GM12878 (cell line): ENCODE data around the gene LGALSL.

Source experiments
- BCL11A ChIP-seq: IDR thresholded peaks from 2 replicates; pipeline ENCODE4 v1.6.1; 2011; ENCODE audit warnings: low read depth, low read length
- CHD2 ChIP-seq: IDR thresholded peaks from 2 replicates; pipeline ENCODE4 v1.6.1; 2011; ENCODE audit warnings: low read depth, low read length, improper control_type of control experiment, borderline replicate concordance
- CTCF ChIP-seq, 3 experiments: IDR thresholded peaks in 2 of 3; conservative IDR thresholded peaks in 1 of 3; 2 replicates each; pipeline ENCODE4 v1.5.1; 2011; ENCODE audit warnings: low read depth in 3 of 3, low read length in 3 of 3, mild to moderate bottlenecking in 3 of 3, control low read depth in 2 of 3, moderate library complexity in 2 of 3, inconsistent platforms in 1 of 3, mixed read lengths in 1 of 3; ENCODE audit not compliant: control insufficient read depth in 2 of 3, insufficient read depth in 1 of 3; ENCODE audit errors: extremely low read depth in 1 of 3
- DPF2 ChIP-seq: fragments of 450-650 bp; IDR thresholded peaks from 2 replicates; pipeline ENCODE4 v1.6.1; 2017; ENCODE audit warnings: mild to moderate bottlenecking
- EP300 ChIP-seq, 2 experiments: fragments of 150-350 bp in 1 of 2; IDR thresholded peaks; 2 replicates each; pipeline ENCODE4 v1.6.1; 2011 to 2012; ENCODE audit warnings: low read depth in 2 of 2, low read length in 2 of 2, borderline replicate concordance in 1 of 2, improper control_type of control experiment in 1 of 2, inconsistent platforms in 1 of 2; ENCODE audit not compliant: control insufficient read depth in 1 of 2
- REST ChIP-seq: IDR thresholded peaks from 2 replicates; pipeline ENCODE4 v1.6.1; 2012; ENCODE audit warnings: mild to moderate bottlenecking, low read depth, low read length
- ZNF217 ChIP-seq: fragments of 450-650 bp; IDR thresholded peaks from 2 replicates; pipeline ENCODE4 v1.6.1; 2017; ENCODE audit warnings: antibody characterized with exemption, mild to moderate bottlenecking
- ZNF274 ChIP-seq: IDR thresholded peaks from one replicate; pipeline ENCODE4 v1.8.0; 2011; ENCODE audit not compliant: insufficient read length, insufficient read depth

- TF ChIP-seq CTCF (IDR thresholded peaks at IDR 0.05 in 2 of 3, conservative IDR thresholded peaks at IDR 0.05 in 1 of 3; ENCODE audit: control insufficient read depth in 2 of 3, extremely low read depth in 1 of 3, insufficient read depth in 1 of 3, low read depth in 3 of 3, low read length in 3 of 3) = no peak
- no peak for TF ChIP-seq ZNF217
- no peak for TF ChIP-seq EP300 (IDR thresholded peaks at IDR 0.05; ENCODE audit: borderline replicate concordance in 1 of 2, control insufficient read depth in 1 of 2, low read depth in 2 of 2, low read length in 2 of 2)
- no peak for TF ChIP-seq CHD2
- no peak for TF ChIP-seq REST
- TF ChIP-seq DPF2 = no peak
- no peak for TF ChIP-seq BCL11A
- TF ChIP-seq ZNF274 = no peak
Observed at GRCh38 chr2:64414736-64415435, 39.1 kb upstream of the LGALSL start.
